SK-N-MC (cell line): ENCODE measurements around the gene CCDC15.

Experiments
- EZH2 ChIP-seq: fragments of 200-600 bp; sonication (generic); IDR thresholded peaks from one replicate; pipeline ENCODE4 v1.6.1; 2017; ENCODE audit warnings: antibody characterized with exemption
- FOXP2 ChIP-seq: optimal IDR thresholded peaks from 2 replicates; pipeline ENCODE3; 2011; ENCODE audit warnings: mild to moderate bottlenecking, moderate library complexity; ENCODE audit not compliant: insufficient read depth; ENCODE audit errors: extremely low read length, control extremely low read depth
- POLR2AphosphoS5 ChIP-seq: IDR thresholded peaks from 2 replicates; pipeline ENCODE4 v1.6.1; 2012; ENCODE audit warnings: mild to moderate bottlenecking, low read depth, low read length, borderline replicate concordance

GRCh38 chr11:125090816-125091215 is 136.8 kb downstream of the CCDC15 start:
- TF ChIP-seq EZH2 (no peak), POLR2AphosphoS5 (no peak), FOXP2 (no peak)
